Prostate gland (tissue), 2 donors: Measurements from ENCODE around the gene TSC22D1. TPM values are rescaled to one million over a fixed set of nuclear protein-coding genes. Genes with fewer than 3 reads are reported as not detected.

Experiments
- DNase-seq: peaks from one replicate; pipeline ENCODE4 v3.0.0-alpha.2; 2019; ENCODE audit warnings: low spot score
- H3K27ac ChIP-seq, 2 donors: fragments of 200-600 bp; sonication (generic); 2 replicates each; pipeline ENCODE4 v1.5.1; 2017 to 2019
- H3K27me3 ChIP-seq: fragments of 200-600 bp; sonication (generic); replicated peaks from 2 replicates; pipeline ENCODE4 v1.5.1; 2019; ENCODE audit not compliant: insufficient read depth
- H3K36me3 ChIP-seq, 2 donors: fragments of 200-600 bp; sonication (generic); 1 replicate in 1 of 2; 2 replicates in 1 of 2; pipeline versions ENCODE4 v1.5.1 to v1.8.1; 2017 to 2019
- H3K4me1 ChIP-seq: fragments of 200-600 bp; sonication (generic); replicated peaks from 2 replicates; pipeline ENCODE4 v1.5.1; 2019
- H3K4me3 ChIP-seq, 2 donors: fragments of 200-600 bp; sonication (generic); 2 replicates each; pipeline ENCODE4 v1.5.1; 2017 to 2019
- H3K9me3 ChIP-seq: fragments of 200-600 bp; sonication (generic); 2 replicates; pipeline ENCODE4 v1.5.1; 2017
- POLR2A ChIP-seq: fragments of 450-650 bp; IDR thresholded peaks from one replicate; pipeline ENCODE4 v1.6.1; 2016; ENCODE audit warnings: antibody characterized with exemption, mild to moderate bottlenecking
- POLR2AphosphoS5 ChIP-seq: sonication (generic); formaldehyde crosslinking; IDR thresholded peaks from one replicate; pipeline ENCODE4 v1.6.1; 2017; ENCODE audit warnings: antibody characterized with exemption
- WGBS: methylation state at CpG from one replicate; pipeline ENCODE4 v1.1.5; 2018; 5-methylcytosine and 5-hydroxymethylcytosine counted together
- intact Hi-C: fragments of 100-400 bp; cut with DNase I; formaldehyde crosslinking; loops from one replicate; pipeline ENCODE4 v1.14.2; 2022
- total RNA-seq, 2 donors: library from RNA; depleted of rRNA; stranded (reverse); fragments of >200 nt; gene quantifications; one replicate each; pipeline ENCODE4 v1.1.0, GENCODE V29; 2016
- TF ChIP-seq, protein P1 (sequence below), 4 experiments: fragments of 200-600 bp in 2 of 4; fragments of 450-650 bp in 2 of 4; sonication (generic) in 2 of 4; IDR thresholded peaks; 1 replicate in 3 of 4; 2 replicates in 1 of 4; pipeline ENCODE4 v1.5.1; 2016 to 2019; ENCODE audit warnings: antibody characterized with exemption in 4 of 4, mild to moderate bottlenecking in 2 of 4, moderate library complexity in 2 of 4

The TSC22D1 gene
- total RNA-seq, 2 donors from 2014 or later, result 185 to 237 TPM

DNA sequence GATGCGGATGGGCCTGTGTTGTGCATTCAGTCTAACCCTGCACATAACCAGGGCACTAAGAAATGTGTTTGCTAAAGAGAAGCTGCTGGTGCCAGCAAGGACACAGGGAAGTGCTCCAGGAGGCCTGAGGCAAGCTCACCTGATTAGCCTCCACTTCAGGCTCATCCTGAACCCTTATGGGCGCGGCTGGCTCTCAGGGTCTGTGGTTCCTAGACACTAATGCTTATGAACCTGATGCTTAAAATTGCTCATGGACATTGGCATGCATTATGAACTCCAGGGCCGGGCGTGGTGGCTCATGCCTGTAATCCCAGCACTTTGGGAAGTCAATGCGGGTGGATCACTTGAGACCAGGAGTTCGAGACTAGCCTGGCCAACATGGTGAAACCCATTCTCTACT, 168.2 kb downstream of the TSC22D1 start:
- Histone ChIP-seq H3K36me3 (no peaks in the 10 kb centered on the region), H3K9me3 (no peaks in the 10 kb centered on the region), H3K27me3 (no peaks in the 10 kb centered on the region), H3K4me3 (no peak overlapping the region), H3K27ac (no peak overlapping the region), H3K4me1 (peaks cover 15% of the 10 kb centered on the region)
- TF ChIP-seq POLR2A (no peak), POLR2AphosphoS5 (no peak)
- TF ChIP-seq, protein P1, sequence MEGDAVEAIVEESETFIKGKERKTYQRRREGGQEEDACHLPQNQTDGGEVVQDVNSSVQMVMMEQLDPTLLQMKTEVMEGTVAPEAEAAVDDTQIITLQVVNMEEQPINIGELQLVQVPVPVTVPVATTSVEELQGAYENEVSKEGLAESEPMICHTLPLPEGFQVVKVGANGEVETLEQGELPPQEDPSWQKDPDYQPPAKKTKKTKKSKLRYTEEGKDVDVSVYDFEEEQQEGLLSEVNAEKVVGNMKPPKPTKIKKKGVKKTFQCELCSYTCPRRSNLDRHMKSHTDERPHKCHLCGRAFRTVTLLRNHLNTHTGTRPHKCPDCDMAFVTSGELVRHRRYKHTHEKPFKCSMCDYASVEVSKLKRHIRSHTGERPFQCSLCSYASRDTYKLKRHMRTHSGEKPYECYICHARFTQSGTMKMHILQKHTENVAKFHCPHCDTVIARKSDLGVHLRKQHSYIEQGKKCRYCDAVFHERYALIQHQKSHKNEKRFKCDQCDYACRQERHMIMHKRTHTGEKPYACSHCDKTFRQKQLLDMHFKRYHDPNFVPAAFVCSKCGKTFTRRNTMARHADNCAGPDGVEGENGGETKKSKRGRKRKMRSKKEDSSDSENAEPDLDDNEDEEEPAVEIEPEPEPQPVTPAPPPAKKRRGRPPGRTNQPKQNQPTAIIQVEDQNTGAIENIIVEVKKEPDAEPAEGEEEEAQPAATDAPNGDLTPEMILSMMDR (IDR thresholded peaks at IDR 0.05), result no peak
- no peak for DNase-seq
- intact Hi-C loops, result no loop called here
- WGBS, result 97% methylated on average over 7 of the region's 7 CpGs

DNA sequence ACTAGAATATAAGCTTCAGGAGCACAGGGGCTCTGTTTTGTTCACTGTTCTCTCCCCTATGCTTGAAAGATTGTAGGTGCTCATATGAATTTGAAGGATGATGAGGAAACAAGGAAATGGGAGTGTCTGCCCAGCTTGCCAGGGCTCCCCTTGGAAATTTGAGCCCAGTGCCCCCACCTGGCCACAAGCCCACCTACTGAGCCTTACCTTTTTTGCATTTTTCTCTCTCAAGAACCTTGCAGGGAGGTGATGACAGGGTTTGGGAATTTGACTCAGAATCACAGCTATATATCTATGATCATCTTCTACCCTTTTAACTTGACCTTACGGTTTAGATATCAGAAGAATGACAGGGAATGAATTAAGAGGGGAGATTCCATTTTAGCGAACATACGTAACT, 168.8 kb downstream of the TSC22D1 start:
- no peak for DNase-seq
- intact Hi-C loops, result no loop called here
- no peak for TF ChIP-seq POLR2A

DNA sequence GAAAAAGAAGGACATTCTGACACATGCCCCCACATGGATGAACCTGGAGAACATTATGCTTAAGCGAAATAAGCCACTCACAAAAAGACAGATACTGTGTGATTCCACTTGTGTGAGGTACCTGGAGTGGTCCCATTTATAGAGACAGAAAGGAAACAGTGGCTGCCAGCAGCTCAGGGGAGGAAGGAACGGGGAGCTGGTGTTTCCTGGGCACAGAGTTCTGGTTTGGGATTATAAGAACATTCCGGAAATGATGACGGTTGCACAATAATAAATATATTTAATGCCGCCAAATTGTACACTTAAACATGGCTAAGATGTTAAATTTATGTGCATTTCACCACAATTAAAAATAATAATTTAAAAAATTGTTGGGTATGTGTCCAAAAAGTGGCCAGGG, 169.5 kb downstream of the TSC22D1 start:
- TF ChIP-seq POLR2A (no peak), POLR2AphosphoS5 (no peak)
- TF ChIP-seq, protein P1 (IDR thresholded peaks at IDR 0.05), result no peak
- 80% methylated on average over 5 of the region's 5 CpGs for WGBS
- peaks cover 23% of the 10 kb centered on the region for H3K4me1 ChIP-seq
- no peaks in the 10 kb centered on the region for H3K9me3 ChIP-seq
- no peak for DNase-seq
- intact Hi-C loops, result no loop called here
- H3K4me3 ChIP-seq, result no peak overlapping the region
- no peaks in the 10 kb centered on the region for H3K36me3 ChIP-seq
- peak overlapping the region; percentile 79 to 84 for H3K27ac ChIP-seq
- H3K27me3 ChIP-seq, result no peaks in the 10 kb centered on the region

More for the DNA sequence above, 168.8 kb downstream of the TSC22D1 start:
- H3K27ac ChIP-seq, result no peak overlapping the region
- 75% methylated on average over 3 of the region's 3 CpGs for WGBS
- H3K9me3 ChIP-seq, result no peaks in the 10 kb centered on the region
- no peak overlapping the region for H3K4me3 ChIP-seq
- H3K27me3 ChIP-seq, result no peaks in the 10 kb centered on the region
- peaks cover 19% of the 10 kb centered on the region for H3K4me1 ChIP-seq
- no peaks in the 10 kb centered on the region for H3K36me3 ChIP-seq

DNA sequence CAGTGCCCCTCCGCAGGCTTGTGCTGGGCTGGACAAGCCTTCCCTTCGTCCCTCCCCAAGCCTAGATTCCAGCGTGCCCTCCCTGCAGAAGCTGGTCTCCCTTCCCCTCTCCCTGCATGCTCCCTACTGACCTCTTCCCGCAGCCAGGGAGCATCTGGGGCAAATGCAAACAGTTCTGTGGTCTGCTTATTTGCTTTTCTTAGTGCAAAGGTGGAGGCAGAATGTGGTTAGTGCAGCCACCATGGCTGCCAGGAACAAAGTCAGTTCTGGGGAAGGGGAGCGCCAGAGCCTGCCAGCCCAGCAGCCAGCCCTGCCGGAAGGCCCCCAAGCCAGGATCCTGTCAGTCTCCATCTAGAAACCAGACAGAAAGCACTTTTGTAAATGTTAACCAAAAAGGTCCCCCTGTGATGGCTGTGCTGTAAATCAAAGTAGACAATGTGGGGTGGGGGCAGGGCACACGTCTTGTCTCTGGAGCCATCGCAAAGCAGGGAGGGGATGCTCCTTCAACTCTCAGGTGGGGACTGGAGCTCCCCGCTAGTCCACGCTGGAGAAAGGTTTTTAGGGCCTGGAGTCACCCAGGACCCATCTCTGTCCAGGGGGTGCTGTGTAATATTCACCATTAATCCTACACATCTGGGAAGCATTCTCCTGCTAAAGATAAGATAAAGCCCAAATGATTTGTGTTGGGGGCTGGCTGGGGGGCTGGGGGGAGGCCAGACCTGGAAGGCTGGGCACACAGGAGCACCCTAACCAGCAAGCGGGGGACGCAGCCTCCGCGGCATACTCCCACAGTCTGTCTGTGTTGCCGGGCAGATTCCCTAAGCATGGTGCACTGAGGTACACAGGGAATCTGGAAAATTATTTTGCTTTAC, 171.6 kb downstream of the TSC22D1 start:
- Histone ChIP-seq H3K9me3 (no peaks in the 10 kb centered on the region), H3K4me1 (peaks cover 23% of the 10 kb centered on the region), H3K27ac (peak overlapping the region; percentile 79 to 84), H3K4me3 (peak overlapping the region; percentile 15 to 30), H3K27me3 (no peaks in the 10 kb centered on the region), H3K36me3 (no peaks in the 10 kb centered on the region)
- intact Hi-C loops, result no loop called here
- no peak for TF ChIP-seq POLR2AphosphoS5
- WGBS, result 50% methylated on average over 15 of the region's 15 CpGs
- DNase-seq, result peak; percentile 33

DNA sequence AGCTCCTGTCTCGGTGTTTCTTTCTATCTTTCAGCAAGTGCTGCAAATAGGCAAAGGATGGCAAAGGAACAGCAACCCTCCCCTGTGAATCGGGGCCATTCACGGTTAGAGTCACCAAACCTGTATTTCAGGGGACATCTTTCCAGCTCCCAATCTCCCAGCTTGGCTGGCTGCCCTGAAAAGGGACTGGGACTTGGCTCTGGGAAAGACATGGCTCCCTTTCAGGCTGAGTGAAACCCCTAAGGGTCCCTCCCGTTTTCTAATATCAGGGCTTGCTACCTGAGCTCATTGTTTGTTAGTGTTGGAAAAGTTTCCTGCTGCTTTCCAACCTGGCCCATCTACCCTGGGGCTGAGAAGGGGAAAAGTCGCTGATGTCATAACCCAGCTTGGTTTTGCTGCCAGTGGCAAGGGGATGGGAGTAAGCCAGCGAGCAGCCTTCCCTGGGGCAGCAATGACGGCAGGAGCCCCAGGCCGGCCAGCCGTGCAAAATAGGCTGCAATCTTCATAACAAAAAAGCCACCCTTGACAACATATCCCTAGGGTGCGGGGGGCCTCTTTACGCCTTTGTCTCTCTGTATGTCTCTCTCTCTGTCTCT, 172.6 kb downstream of the TSC22D1 start:
- intact Hi-C loops, result no loop called here
- Histone ChIP-seq H3K9me3 (no peaks in the 10 kb centered on the region), H3K4me3 (no peak overlapping the region), H3K36me3 (no peaks in the 10 kb centered on the region), H3K4me1 (peaks cover 23% of the 10 kb centered on the region), H3K27ac (peak overlapping the region; percentile 79 to 84), H3K27me3 (no peaks in the 10 kb centered on the region)
- peak; percentile 91 for DNase-seq
- 36% methylated on average over 11 of the region's 11 CpGs for WGBS
- TF ChIP-seq, protein P1 (IDR thresholded peaks at IDR 0.05), result no peak
- peak; percentile 85 for TF ChIP-seq POLR2AphosphoS5
